SU-DHL-6 (cell line): Measurements from ENCODE around the gene MYLK3.

ENCODE experiments used
- CTCF ChIP-seq: fragments of 200-600 bp; sonication (generic); IDR thresholded peaks from one replicate; pipeline ENCODE4 v1.5.1; 2017; ENCODE audit warnings: antibody characterized with exemption, mild to moderate bottlenecking, low read length, moderate library complexity; ENCODE audit not compliant: insufficient read depth, poor library complexity, severe bottlenecking
- EZH2phosphoT487 ChIP-seq: fragments of 200-600 bp; sonication (generic), shearing (Covaris generic); conservative IDR thresholded peaks from 2 replicates; pipeline ENCODE4 v1.6.1; 2018; ENCODE audit warnings: mild to moderate bottlenecking, antibody characterized with exemption, low read length, moderate library complexity, mixed read lengths

GRCh38 chr16:46728806-46729205 is 19.3 kb downstream of the MYLK3 start:
- TF ChIP-seq CTCF = no peak
- TF ChIP-seq EZH2phosphoT487 = no peak
